SU-DHL-6 (cell line): ENCODE data around the gene GDPD2.

Source experiments
- H2AFZ ChIP-seq: fragments of 200-600 bp; sonication (generic); 2 replicates; pipeline ENCODE4 v1.6.1; 2014; ENCODE audit warnings: low read depth, mild to moderate bottlenecking, moderate library complexity, mixed read lengths, antibody characterized with exemption, low read length; ENCODE audit not compliant: severe bottlenecking
- H3F3A ChIP-seq: fragments of 200-600 bp; shearing (Covaris generic); 2 replicates; pipeline ENCODE4 v1.6.0; 2016; ENCODE audit warnings: antibody characterized with exemption, mild to moderate bottlenecking; ENCODE audit not compliant: insufficient read depth
- H3K27ac ChIP-seq: fragments of 200-600 bp; sonication (generic); 2 replicates; pipeline ENCODE4 v1.5.1; 2016; ENCODE audit warnings: low read depth, mild to moderate bottlenecking, low read length, moderate library complexity, mixed read lengths
- H3K27me3 ChIP-seq: fragments of 200-600 bp; sonication (generic), shearing (Covaris generic); 2 replicates; pipeline ENCODE4 v1.6.0; 2014; ENCODE audit warnings: mild to moderate bottlenecking, low read length
- H3K36me3 ChIP-seq: fragments of 200-600 bp; sonication (generic); 2 replicates; pipeline ENCODE4 v1.6.1; 2014; ENCODE audit warnings: mild to moderate bottlenecking, low read length, mixed read lengths
- H3K4me2 ChIP-seq: fragments of 300-600, 200-600 bp; shearing (Covaris generic), sonication (generic); 2 replicates; pipeline ENCODE4 v1.6.0; 2014; ENCODE audit warnings: low read length, low read depth, mild to moderate bottlenecking; ENCODE audit not compliant: poor library complexity, severe bottlenecking
- H3K4me3 ChIP-seq: fragments of 200-600 bp; sonication (generic); 2 replicates; pipeline ENCODE4 v1.5.1; 2014; ENCODE audit warnings: antibody characterized with exemption, low read length, mild to moderate bottlenecking, mixed read lengths; ENCODE audit not compliant: insufficient read depth, poor library complexity, severe bottlenecking
- H3K79me2 ChIP-seq: fragments of 200-600 bp; sonication (generic); 2 replicates; pipeline ENCODE4 v1.6.1; 2014; ENCODE audit warnings: mild to moderate bottlenecking, low read length, moderate library complexity; ENCODE audit not compliant: insufficient read depth
- H3K9ac ChIP-seq: fragments of 200-600 bp; sonication (generic); 2 replicates; pipeline ENCODE4 v1.7.0; 2014; ENCODE audit warnings: mild to moderate bottlenecking, low read length
- H3K9me2 ChIP-seq: fragments of 200-600 bp; sonication (generic); replicated peaks from 2 replicates; pipeline ENCODE4 v1.6.1; 2014; ENCODE audit warnings: low read length; ENCODE audit not compliant: insufficient read depth
- H3K9me3 ChIP-seq: fragments of 200-600 bp; sonication (generic); 2 replicates; pipeline ENCODE4 v1.6.1; 2014; ENCODE audit warnings: low read length, mixed read lengths; ENCODE audit not compliant: insufficient read depth
- H4K20me1 ChIP-seq: fragments of 200-600 bp; sonication (generic); 2 replicates; pipeline ENCODE4 v1.6.1; 2014; ENCODE audit warnings: low read depth, mild to moderate bottlenecking, antibody characterized with exemption, low read length, moderate library complexity, mixed read lengths
- EZH2phosphoT487 ChIP-seq: fragments of 200-600 bp; sonication (generic), shearing (Covaris generic); conservative IDR thresholded peaks from 2 replicates; pipeline ENCODE4 v1.6.1; 2018; ENCODE audit warnings: mild to moderate bottlenecking, antibody characterized with exemption, low read length, moderate library complexity, mixed read lengths
- TF ChIP-seq, protein P1 (sequence below): fragments of 200-600 bp; sonication (generic); IDR thresholded peaks from one replicate; pipeline ENCODE4 v1.5.1; 2017; ENCODE audit warnings: antibody characterized with exemption, mild to moderate bottlenecking, low read length, moderate library complexity; ENCODE audit not compliant: insufficient read depth, poor library complexity, severe bottlenecking

The GDPD2 gene

DNA sequence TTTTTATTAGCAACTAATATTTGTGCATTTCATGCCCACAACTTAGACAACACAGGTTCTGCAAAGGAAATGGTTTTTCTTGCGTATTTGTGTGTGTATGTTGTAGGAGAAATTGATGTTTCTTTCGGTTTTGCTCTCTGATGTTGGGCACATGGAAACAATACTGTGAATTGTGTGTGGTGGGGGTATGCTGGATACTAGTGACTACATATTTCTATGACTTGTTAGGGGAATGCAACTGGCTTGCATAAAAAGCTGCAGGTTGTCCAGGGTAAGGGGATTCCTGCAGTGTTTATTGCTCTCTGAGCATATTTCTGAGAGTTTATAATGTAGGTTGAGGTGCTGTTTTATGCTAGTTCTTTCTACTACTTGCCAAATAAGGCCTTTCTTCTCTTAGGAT is 33.1 kb downstream of the GDPD2 start:
- peak overlapping the region; percentile 64 for H3K4me3 ChIP-seq
- H3K9me2 ChIP-seq = no peaks in the 10 kb centered on the region
- H3K27ac ChIP-seq = no peak overlapping the region
- peaks cover 12% of the 10 kb centered on the region for H3F3A ChIP-seq
- no peaks in the 10 kb centered on the region for H3K79me2 ChIP-seq
- no peaks in the 10 kb centered on the region for H3K27me3 ChIP-seq
- peak overlapping the region; percentile 83 for H3K9ac ChIP-seq
- TF ChIP-seq EZH2phosphoT487 = no peak
- TF ChIP-seq, protein P1, sequence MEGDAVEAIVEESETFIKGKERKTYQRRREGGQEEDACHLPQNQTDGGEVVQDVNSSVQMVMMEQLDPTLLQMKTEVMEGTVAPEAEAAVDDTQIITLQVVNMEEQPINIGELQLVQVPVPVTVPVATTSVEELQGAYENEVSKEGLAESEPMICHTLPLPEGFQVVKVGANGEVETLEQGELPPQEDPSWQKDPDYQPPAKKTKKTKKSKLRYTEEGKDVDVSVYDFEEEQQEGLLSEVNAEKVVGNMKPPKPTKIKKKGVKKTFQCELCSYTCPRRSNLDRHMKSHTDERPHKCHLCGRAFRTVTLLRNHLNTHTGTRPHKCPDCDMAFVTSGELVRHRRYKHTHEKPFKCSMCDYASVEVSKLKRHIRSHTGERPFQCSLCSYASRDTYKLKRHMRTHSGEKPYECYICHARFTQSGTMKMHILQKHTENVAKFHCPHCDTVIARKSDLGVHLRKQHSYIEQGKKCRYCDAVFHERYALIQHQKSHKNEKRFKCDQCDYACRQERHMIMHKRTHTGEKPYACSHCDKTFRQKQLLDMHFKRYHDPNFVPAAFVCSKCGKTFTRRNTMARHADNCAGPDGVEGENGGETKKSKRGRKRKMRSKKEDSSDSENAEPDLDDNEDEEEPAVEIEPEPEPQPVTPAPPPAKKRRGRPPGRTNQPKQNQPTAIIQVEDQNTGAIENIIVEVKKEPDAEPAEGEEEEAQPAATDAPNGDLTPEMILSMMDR = no peak
- H3K9me3 ChIP-seq = no peaks in the 10 kb centered on the region
- H4K20me1 ChIP-seq = no peaks in the 10 kb centered on the region
- no peaks in the 10 kb centered on the region for H3K36me3 ChIP-seq
- H3K4me2 ChIP-seq = peak overlapping the region; percentile 59
- H2AFZ ChIP-seq = no peak overlapping the region

DNA sequence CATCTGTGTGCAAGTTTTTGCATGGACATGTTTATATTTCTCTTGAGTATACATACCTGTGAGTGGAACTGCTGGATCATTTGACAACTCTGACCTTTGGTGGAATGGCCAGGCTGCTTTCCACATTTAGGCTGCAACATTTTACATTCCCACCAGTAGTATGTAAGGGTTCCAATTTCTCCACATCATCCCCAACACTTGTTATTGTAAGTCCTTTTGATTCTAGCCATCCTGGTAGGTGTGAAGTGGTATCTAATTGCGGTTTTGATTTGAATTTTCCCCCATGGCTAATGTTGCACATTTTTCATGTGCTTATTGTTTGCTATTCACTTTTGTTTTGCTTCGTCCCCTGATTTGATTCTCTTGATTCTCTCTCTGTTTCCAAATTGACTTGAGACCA is 37.9 kb downstream of the GDPD2 start:
- no peak overlapping the region for H3K4me3 ChIP-seq
- H2AFZ ChIP-seq = no peak overlapping the region
- no peaks in the 10 kb centered on the region for H3K79me2 ChIP-seq
- H3F3A ChIP-seq = no peaks in the 10 kb centered on the region
- no peaks in the 10 kb centered on the region for H3K9me2 ChIP-seq
- no peaks in the 10 kb centered on the region for H3K36me3 ChIP-seq
- no peaks in the 10 kb centered on the region for H3K27me3 ChIP-seq
- no peaks in the 10 kb centered on the region for H4K20me1 ChIP-seq
- H3K9me3 ChIP-seq = no peaks in the 10 kb centered on the region
- H3K27ac ChIP-seq = no peak overlapping the region
- no peak overlapping the region for H3K4me2 ChIP-seq
- TF ChIP-seq EZH2phosphoT487 = no peak
- TF ChIP-seq, protein P1 = no peak
- no peak overlapping the region for H3K9ac ChIP-seq

DNA sequence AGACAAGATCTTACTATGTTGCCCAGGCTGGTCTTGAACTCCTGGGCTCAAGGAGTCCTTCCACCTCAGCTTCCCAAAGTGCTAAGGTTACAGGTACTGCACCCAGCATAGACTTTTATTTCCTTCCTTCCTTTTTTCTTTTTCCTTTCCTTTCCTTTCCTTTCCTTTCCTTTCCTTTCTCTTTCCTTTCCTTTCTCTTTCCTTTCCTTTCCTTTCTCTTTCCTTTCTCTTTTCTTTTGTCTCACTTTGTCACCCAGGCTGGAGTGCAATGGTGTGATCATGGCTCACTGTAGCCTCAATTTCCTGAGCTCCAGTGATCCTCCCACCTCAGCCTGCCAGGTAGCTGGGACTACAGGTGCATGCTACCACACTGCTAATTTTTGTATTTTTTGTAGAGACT is 40.9 kb downstream of the GDPD2 start:
- H3K9me2 ChIP-seq = no peaks in the 10 kb centered on the region
- no peak overlapping the region for H3K27ac ChIP-seq
- no peaks in the 10 kb centered on the region for H3K9me3 ChIP-seq
- H3K4me3 ChIP-seq = no peak overlapping the region
- no peaks in the 10 kb centered on the region for H3F3A ChIP-seq
- no peak overlapping the region for H3K4me2 ChIP-seq
- H2AFZ ChIP-seq = no peak overlapping the region
- no peaks in the 10 kb centered on the region for H3K36me3 ChIP-seq
- H4K20me1 ChIP-seq = no peaks in the 10 kb centered on the region
- no peaks in the 10 kb centered on the region for H3K27me3 ChIP-seq
- TF ChIP-seq, protein P1 = no peak
- no peak for TF ChIP-seq EZH2phosphoT487
- H3K79me2 ChIP-seq = no peaks in the 10 kb centered on the region
- H3K9ac ChIP-seq = no peak overlapping the region

DNA sequence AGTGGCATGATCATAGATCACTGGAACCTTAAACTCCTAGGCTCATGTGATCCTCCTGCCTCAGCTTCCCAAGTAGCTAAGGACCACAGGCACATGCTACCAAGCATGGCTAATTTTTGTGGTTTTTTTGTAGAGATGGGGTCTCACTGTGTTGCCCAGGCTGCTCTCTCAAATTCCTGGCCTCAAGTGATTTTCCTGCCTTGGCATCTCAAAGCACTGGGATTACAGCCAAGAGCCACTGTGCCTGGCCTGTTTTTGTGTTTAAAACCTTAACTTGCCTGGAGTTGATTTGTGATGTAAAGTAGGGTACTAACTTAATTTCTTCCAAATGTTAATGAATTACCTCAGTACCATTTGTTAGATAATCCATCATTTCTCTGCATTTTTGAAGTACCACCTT is 43.9 kb downstream of the GDPD2 start:
- no peaks in the 10 kb centered on the region for H3K36me3 ChIP-seq
- H3K9me3 ChIP-seq = no peaks in the 10 kb centered on the region
- no peak overlapping the region for H2AFZ ChIP-seq
- H3K4me2 ChIP-seq = no peak overlapping the region
- no peak overlapping the region for H3K27ac ChIP-seq
- H3F3A ChIP-seq = no peaks in the 10 kb centered on the region
- H3K4me3 ChIP-seq = no peak overlapping the region
- H3K9ac ChIP-seq = no peak overlapping the region
- no peaks in the 10 kb centered on the region for H3K79me2 ChIP-seq
- H3K27me3 ChIP-seq = no peaks in the 10 kb centered on the region
- H3K9me2 ChIP-seq = no peaks in the 10 kb centered on the region
- TF ChIP-seq EZH2phosphoT487 = no peak
- TF ChIP-seq, protein P1 = no peak
- no peaks in the 10 kb centered on the region for H4K20me1 ChIP-seq
